Measurements from ENCODE around the gene MYBPC3. TPM values are rescaled to one million over a fixed set of nuclear protein-coding genes. Genes with fewer than 3 reads are reported as not detected.

MYBPC3 gene
- total RNA-seq, result not detected

GRCh38 chr11:47352556-47352955, at the start of gene MYBPC3:
TSS of gene MYBPC3 (minus strand) at chr11:47352702. CDS start at chr11:47352647, 55 bp downstream.
- DNase-seq (ENCODE audit: low spot score), result no peak

DNA sequence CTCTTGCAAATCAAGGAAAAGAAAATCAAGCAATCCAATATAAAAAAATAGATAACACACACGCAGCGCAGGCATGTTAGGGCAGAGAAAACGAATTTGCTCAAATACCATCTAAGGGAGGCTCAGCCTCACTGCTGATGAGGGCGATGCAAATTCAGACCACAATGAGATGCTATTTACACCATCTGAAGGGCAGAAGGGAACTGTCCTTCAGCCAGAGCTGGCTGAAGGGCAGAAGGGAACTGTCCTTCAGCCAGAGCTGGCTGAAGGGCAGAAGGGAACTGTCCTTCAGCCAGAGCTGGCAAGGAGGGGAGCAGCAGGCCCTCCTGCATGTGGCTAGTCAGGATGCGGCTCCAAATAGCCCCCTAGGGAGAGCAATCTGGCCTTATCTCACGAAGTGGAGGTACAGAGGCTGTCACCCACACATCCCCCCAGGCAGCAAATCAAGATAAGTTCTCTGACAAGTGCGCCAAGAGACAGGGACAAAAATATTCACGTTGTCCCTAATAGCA, 48.3 kb upstream of the MYBPC3 start:
- no peak for DNase-seq (ENCODE audit: low spot score)

GRCh38 chr11:47399860-47400767, 47.6 kb upstream of the MYBPC3 start:
- no peak for DNase-seq (ENCODE audit: low spot score)

DNA sequence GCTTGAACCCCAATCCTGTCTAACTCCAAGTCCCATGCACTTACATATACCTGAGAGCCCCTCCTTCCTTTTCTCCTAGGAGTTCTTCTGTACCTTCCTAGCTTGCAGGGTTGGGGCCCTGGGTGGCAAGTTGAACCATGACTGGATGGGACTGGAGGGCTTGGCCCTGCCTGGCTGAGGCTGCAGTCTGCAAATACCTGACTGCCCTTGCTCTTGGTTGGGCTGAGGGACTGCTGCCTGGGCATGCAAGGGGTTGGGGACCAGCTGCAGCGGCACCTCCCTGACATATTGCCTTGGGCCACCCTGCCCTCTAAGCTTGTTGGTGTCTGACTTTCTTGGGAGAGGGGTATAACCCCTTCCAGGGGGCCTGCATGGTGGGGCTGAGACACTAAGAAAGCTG, 46.0 kb upstream of the MYBPC3 start:
- DNase-seq (ENCODE audit: low spot score), result no peak

GRCh38 chr11:47398011-47398410, 45.5 kb upstream of the MYBPC3 start:
- no peak for DNase-seq (ENCODE audit: low spot score)

GRCh38 chr11:47396049-47396320, 43.5 kb upstream of the MYBPC3 start:
- DNase-seq (ENCODE audit: low spot score), result no peak

GRCh38 chr11:47395223-47396048, 42.9 kb upstream of the MYBPC3 start:
- DNase-seq (ENCODE audit: low spot score), result no peak

GRCh38 chr11:47394322-47395222, 42.1 kb upstream of the MYBPC3 start:
- peak; percentile 59 for DNase-seq (ENCODE audit: low spot score)

DNA sequence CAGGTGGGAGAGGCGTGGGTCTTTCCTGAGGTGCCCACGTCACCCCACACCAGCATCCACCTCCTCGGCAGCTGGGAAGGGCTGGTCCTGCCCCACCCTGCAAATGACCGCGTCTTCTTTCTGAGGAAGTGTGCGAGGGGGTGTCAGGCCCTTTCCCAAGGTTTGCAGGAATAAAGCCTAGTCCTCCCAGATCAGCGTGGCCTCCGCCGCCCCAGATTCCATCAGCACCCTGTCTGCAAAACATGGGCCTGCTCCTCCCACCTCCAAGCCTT, 41.5 kb upstream of the MYBPC3 start:
- DNase-seq (ENCODE audit: low spot score), result no peak

- peak; percentile 45 for DNase-seq (ENCODE audit: low spot score)
Measured at GRCh38 chr11:47393163-47394049, 40.9 kb upstream of the MYBPC3 start.

GRCh38 chr11:47392546-47393162, 40.2 kb upstream of the MYBPC3 start:
- no peak for DNase-seq (ENCODE audit: low spot score)

- no peak for DNase-seq (ENCODE audit: low spot score)
Measured at GRCh38 chr11:47391711-47392432, 39.4 kb upstream of the MYBPC3 start.

GRCh38 chr11:47391077-47391583, 38.6 kb upstream of the MYBPC3 start:
- DNase-seq (ENCODE audit: low spot score), result no peak

DNA sequence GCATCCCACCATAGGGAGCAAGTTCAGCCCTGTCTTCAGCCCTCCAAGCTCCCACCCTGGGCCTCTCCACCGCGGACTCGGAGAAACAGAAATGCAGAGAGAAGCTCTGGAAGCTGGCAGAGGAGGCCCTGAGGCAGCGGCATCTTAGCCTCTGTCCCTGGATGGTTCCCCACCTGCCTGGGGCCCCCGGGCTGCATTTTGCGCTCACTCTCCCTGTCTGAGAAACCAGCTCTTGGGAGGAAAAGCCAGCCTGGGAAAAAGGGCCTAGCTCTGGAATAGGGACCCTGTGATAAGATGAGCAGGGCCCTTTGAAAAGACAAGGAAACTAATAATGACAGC, 37.9 kb upstream of the MYBPC3 start:
- DNase-seq (ENCODE audit: low spot score), result no peak

DNA sequence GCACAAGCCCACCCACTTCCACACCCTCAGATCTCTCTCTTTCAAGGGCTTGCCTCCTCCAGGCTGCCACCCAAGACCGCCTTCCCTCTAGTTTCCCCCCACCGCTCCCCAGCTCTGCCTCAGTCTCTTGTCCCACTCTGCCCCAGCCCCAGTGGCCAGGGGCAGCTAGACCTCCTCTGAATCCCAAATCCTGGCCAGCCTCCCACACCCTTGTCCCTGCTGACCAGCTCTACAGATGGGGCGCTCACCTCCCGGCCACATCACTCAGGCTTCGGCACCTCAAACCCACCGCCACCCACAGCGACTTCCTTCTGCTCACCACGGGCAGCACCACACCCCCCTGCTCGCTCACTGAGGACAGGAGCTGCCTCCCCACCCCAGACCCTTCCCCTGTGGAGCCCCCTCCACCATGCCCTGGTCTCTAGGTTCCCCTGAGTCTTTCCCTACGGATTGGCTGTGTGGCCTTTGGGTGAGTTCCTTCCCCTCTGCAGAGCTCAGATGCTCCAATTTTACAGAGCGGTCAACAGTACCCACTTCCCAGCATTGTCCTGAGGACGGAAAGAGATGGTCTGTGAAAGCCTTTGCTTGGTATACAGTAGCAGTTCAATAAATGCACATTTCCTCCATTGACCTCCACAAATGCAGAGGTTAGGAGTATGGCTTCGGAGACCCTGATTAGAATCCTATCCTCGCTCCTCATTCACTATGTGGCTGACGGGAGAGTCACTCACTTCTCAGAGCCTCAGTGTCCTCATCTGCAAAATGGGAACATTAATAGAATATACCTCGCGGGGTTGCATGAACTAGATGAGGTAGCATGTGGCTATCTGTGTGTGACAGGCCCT, 37.3 kb upstream of the MYBPC3 start:
- DNase-seq (ENCODE audit: low spot score), result no peak

GRCh38 chr11:47388697-47389576, 36.4 kb upstream of the MYBPC3 start:
- no peak for DNase-seq (ENCODE audit: low spot score)

- DNase-seq (ENCODE audit: low spot score), result no peak
Measured at GRCh38 chr11:47387944-47388696, 35.6 kb upstream of the MYBPC3 start.

Measured in mucosa of gallbladder (tissue), 1 donor.